ENCODE data around the gene MYL9.

Gene MYL9

GRCh38 chr20:36538026-36538722 is 3.1 kb upstream of the MYL9 start:
- no peak for TF ChIP-seq ZNF274 (IDR thresholded peaks at IDR 0.05; ENCODE audit: low read depth, low read length)
- H3K4me3 ChIP-seq (ENCODE audit: low read length) = no peak overlapping the region

DNA sequence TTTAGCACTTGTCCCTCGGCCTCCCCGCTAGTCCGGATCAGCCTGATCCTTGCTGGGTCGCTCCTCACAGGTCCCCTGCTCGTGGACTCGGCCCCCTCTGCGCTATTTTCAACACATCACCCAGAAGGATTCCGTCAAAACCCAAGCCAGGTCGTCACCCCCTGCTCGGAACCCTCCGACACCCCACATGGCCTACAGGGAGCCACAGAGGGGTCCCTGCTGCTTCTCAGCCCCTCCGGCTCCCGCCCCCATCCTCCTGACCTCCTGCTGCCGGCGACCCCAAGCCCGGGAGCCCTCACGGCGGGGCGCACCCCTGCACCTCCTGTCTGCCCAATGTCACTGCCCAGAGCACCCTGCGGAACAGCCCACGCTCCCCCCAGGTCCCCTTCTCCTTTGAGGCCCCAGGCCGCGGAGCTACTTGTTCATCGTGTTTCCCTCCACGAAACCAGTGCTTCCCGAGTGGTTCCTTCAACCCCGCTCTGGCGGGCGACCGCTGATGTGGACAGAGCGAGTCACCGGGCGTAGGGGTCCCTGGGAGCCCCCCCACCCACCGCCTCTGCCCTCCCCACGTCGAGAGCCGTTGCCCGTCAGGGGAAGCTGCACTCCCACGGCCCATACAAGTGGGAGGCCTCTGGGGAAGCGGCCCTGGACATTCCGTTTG is 638 bp upstream of the MYL9 start:
- H3K4me3 ChIP-seq (ENCODE audit: low read length) = no peak overlapping the region
- TF ChIP-seq ZNF274 (IDR thresholded peaks at IDR 0.05; ENCODE audit: low read depth, low read length) = no peak

DNA sequence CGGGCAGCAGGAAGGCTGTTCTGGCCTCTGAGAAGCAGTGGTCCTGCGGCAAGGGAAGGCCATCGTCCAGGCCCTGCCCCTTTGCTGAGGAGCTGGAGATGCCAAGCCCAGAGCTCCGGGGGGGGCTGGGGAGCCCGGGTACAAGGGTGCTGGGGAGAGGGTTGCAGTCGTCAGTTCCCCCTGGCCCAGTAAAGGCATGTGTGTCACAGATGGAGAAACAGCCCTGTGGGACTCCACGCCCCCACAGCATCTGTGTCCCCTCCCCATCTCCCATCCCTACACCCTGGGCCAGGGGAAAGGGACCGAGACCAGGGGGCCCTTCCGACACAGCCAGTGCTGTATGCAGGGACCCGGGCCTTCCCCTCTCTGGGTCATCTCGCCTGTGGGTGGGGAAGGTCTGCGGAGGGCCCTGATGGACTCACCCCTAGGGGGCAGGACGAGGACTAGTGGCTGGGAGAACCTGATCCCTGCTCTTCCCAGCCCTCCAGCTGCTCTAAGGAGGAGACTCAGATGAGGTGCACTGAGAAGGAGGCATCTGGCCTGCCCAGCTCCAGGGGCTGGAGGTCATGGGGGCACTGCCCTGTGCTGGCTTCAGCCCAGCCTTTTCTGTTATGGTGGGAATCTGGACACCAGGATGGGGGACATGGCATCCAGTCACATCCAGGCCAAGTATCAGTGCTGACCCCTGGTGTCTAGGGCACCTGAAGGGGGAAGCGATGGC is 609 bp downstream of the MYL9 start:
- no peak for TF ChIP-seq ZNF274 (IDR thresholded peaks at IDR 0.05; ENCODE audit: low read depth, low read length)
- H3K4me3 ChIP-seq (ENCODE audit: low read length) = no peak overlapping the region

GRCh38 chr20:36542516-36543183 is 1.3 kb downstream of the MYL9 start:
- no peak overlapping the region for H3K4me3 ChIP-seq (ENCODE audit: low read length)
- TF ChIP-seq ZNF274 (IDR thresholded peaks at IDR 0.05; ENCODE audit: low read depth, low read length) = no peak

DNA sequence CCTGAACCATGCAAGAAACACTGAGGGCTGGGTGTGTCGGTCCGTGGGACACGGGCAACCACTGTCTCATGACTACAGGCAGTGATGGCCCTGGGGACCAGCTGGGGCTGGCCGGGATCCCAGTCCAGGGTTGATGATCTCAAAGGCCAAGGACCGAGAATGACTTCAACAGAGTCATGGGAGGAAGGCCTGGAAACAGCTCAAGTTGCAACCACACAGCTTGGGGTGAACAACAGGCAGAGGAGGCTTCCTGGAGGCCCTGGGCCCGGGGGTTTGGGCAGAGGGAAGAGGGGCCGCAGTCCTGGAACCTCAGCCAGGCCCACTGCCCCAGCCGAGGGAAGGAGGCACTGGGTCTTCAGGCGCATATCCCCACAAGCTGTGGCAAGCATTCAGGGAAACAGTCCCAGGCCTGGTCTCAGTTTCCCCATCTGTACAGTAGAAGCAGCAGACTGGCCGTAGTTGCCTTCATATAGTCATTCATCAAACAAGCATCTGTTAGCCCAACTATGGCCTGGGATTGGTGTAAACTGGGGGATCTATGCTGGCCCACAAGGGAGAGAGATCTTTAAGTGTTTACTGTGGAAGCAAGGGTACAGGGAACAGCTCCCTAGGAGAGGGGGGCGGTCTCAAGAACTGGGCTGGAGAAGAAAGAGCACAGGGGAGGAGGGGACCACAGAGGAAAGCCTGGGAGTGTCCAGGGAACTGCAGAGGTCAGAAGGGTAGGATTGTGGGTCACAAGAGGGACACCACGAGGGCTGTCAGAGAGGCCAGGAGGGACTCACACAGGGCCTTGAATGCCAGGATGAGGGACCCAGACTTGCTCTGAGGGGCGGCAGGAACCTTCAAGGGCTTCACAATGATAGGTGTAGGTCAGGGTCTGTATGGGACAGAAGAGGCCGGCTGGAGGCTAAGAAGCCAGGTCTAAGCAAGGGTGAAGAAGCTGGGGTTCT is 2.1 kb downstream of the MYL9 start:
- H3K4me3 ChIP-seq (ENCODE audit: low read length) = no peak overlapping the region
- no peak for TF ChIP-seq ZNF274 (IDR thresholded peaks at IDR 0.05; ENCODE audit: low read depth, low read length)

DNA sequence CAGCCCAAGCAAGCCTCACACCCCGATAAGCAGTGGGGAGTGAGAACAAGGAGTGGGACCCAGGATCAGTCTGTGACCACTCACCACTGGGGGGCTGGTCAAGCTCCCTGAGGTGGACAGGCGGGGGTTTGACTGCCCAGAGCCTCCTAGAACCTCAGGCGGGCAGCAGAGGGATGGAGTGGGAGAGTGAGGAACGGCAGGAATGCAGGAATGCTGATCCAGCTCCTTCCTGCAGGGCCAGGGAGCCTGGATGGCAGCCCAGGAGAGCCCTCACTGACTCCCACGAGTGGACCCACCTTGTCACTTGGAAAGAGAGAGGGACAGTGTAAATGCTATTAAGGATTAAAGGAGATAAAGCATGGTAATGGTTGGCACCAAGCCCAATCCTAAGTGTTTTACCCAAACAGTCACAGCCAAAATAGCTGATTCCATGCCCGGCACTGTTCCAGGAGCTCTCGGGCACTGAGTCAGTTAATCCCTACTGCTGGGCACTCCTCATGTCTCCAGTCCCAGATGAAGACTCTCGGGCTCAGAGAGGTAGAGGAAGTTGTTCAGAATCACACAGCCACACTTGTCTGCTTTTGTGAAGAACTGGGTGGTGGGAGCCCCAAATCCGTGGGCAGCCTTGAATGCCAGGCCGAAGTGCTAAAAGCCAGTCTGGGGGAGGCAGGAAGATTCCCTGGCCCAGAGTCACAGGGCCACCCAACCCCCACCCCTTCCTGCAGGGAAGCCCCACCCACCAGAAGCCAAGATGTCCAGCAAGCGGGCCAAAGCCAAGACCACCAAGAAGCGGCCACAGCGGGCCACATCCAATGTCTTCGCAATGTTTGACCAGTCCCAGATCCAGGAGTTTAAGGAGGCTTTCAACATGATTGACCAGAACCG is 3.1 kb downstream of the MYL9 start:
- no peak for TF ChIP-seq ZNF274 (IDR thresholded peaks at IDR 0.05; ENCODE audit: low read depth, low read length)

GRCh38 chr20:36546111-36546736 is 4.9 kb downstream of the MYL9 start:
- no peak overlapping the region for H3K4me3 ChIP-seq (ENCODE audit: low read length)
- TF ChIP-seq ZNF274 (IDR thresholded peaks at IDR 0.05; ENCODE audit: low read depth, low read length) = no peak

More for the DNA sequence above, 3.1 kb downstream of the MYL9 start:
- H3K4me3 ChIP-seq (ENCODE audit: low read length) = no peak overlapping the region

DNA sequence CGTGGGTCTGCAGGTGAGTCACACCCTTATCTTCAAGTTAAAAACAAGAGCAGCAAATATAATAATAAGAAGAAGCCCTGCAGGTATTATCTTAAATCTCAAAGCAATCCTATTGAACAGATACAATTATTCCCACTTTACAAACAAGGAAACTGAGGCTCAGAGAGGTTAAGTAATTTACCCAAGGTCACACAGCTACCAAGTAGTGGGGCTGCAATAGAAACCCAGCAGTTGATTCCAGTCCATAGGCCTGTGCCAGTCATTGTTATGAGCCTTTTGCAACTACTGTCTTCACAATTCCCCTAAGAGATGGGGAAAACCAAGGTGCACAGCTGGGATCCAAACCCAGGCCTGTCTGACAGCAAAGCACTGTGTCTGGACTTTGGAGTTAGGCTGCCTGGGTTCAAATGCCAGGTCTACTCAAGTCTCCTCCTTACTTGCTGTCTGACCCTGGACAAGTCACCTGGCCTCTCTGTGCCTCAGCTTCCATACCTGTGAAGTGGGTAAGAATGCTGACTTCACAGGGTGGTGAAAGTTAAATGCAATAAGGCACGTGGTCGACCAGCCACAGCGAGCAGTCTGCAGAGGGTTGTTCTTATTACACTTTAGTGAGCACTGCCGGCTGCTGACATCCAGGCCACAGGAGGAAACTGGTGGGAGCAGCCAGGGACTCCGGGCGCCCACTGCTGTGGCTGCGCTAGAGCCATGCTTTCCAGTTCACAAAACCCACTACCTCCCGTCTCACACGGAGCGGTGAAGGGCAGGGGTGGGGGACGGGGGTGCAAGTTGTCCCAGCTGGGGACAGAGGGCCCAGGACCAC is 6.1 kb downstream of the MYL9 start:
- TF ChIP-seq ZNF274 (IDR thresholded peaks at IDR 0.05; ENCODE audit: low read depth, low read length) = no peak
- no peak overlapping the region for H3K4me3 ChIP-seq (ENCODE audit: low read length)

DNA sequence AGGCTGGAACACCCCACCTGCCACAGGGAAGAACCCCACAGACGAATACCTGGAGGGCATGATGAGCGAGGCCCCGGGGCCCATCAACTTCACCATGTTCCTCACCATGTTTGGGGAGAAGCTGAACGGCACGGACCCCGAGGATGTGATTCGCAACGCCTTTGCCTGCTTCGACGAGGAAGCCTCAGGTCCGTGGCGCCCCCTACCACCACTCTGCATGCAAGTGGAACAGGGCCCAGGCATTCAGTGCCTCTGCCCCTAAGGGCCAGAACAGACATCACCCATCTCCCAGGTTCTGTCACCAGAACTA is 6.6 kb downstream of the MYL9 start:
- TF ChIP-seq ZNF274 (IDR thresholded peaks at IDR 0.05; ENCODE audit: low read depth, low read length) = no peak
- H3K4me3 ChIP-seq (ENCODE audit: low read length) = no peak overlapping the region

DNA sequence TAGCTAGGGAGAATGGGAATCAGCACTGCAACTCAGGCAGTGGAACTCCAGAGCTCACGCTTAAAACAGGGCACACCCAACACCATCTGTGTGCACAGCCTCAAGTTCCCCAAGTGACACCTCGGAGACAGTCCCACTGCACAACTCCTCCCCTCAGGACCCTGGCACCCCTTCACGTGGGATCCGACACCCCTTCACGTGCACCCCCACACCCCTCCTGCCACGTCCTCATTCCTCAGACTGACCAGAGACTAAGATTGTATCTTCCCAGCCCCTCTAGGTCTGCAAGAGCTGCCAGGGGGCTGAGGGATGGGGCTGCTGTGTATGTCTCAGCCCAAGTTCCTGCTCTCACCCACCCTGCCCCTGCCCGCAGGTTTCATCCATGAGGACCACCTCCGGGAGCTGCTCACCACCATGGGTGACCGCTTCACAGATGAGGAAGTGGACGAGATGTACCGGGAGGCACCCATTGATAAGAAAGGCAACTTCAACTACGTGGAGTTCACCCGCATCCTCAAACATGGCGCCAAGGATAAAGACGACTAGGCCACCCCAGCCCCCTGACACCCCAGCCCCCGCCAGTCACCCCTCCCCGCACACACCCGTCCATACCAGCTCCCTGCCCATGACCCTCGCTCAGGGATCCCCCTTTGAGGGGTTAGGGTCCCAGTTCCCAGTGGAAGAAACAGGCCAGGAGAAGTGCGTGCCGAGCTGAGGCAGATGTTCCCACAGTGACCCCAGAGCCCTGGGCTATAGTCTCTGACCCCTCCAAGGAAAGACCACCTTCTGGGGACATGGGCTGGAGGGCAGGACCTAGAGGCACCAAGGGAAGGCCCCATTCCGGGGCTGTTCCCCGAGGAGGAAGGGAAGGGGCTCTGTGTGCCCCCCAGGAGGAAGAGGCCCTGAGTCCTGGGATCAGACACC is 7.6 kb downstream of the MYL9 start:
- TF ChIP-seq ZNF274 (IDR thresholded peaks at IDR 0.05; ENCODE audit: low read depth, low read length) = no peak
- H3K4me3 ChIP-seq (ENCODE audit: low read length) = no peak overlapping the region

DNA sequence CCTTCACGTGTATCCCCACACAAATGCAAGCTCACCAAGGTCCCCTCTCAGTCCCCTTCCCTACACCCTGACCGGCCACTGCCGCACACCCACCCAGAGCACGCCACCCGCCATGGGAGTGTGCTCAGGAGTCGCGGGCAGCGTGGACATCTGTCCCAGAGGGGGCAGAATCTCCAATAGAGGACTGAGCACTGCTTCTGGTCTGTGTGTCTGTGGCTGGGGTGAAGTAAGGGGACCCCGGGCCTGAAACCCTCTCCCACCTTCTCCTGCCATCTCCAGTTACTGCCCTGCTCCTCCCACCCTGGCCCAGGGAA is 8.3 kb downstream of the MYL9 start:
- no peak for TF ChIP-seq ZNF274 (IDR thresholded peaks at IDR 0.05; ENCODE audit: low read depth, low read length)
- no peak overlapping the region for H3K4me3 ChIP-seq (ENCODE audit: low read length)
